GM12872 (cell line): ENCODE results near the gene MYO18A.

Experiments
- CTCF ChIP-seq: IDR thresholded peaks from 3 replicates; pipeline ENCODE4 v1.5.1; 2011; ENCODE audit warnings: low read depth, mild to moderate bottlenecking, low read length, moderate library complexity; ENCODE audit not compliant: insufficient read depth

Gene MYO18A

GRCh38 chr17:29138971-29139691, 41.1 kb downstream of the MYO18A start:
- TF ChIP-seq CTCF: no peak

- TF ChIP-seq CTCF: no peak
Observed at GRCh38 chr17:29138184-29138955, 41.8 kb downstream of the MYO18A start.

- TF ChIP-seq CTCF: no peak
Observed at GRCh38 chr17:29136998-29137730, 43.0 kb downstream of the MYO18A start.

- no peak for TF ChIP-seq CTCF
Observed at GRCh38 chr17:29135464-29135863, 44.7 kb downstream of the MYO18A start.

GRCh38 chr17:29133121-29133713, 47.0 kb downstream of the MYO18A start:
- TF ChIP-seq CTCF: no peak

- TF ChIP-seq CTCF: no peak
Observed at GRCh38 chr17:29131814-29132682, 48.1 kb downstream of the MYO18A start.
